ENCODE results near the gene PTGDR. TPM values are rescaled to one million over a fixed set of nuclear protein-coding genes. Genes with fewer than 3 reads are reported as not detected.

PTGDR gene
- total RNA-seq, 2 donors from 2014 or later, result 0.28 to 0.89 TPM

- no peaks in the 10 kb centered on the region for H3K4me1 ChIP-seq
- no peak for TF ChIP-seq CTCF (IDR thresholded peaks at IDR 0.05)
- no peaks in the 10 kb centered on the region for H3K9me3 ChIP-seq
- H3K4me3 ChIP-seq, result no peak overlapping the region
- no peak for DNase-seq (ENCODE audit: low spot score)
- H3K27ac ChIP-seq, result no peak overlapping the region
- H3K36me3 ChIP-seq, result no peaks in the 10 kb centered on the region
- no peaks in the 10 kb centered on the region for H3K27me3 ChIP-seq
Measured at GRCh38 chr14:52304248-52304904, 36.9 kb downstream of the PTGDR start.

- no peak for DNase-seq (ENCODE audit: low spot score)
- no peak overlapping the region for H3K27ac ChIP-seq
- H3K4me1 ChIP-seq, result no peaks in the 10 kb centered on the region
- no peaks in the 10 kb centered on the region for H3K9me3 ChIP-seq
- H3K36me3 ChIP-seq, result no peaks in the 10 kb centered on the region
- H3K4me3 ChIP-seq, result no peak overlapping the region
- H3K27me3 ChIP-seq, result no peaks in the 10 kb centered on the region
- no peak for TF ChIP-seq CTCF (IDR thresholded peaks at IDR 0.05)
Measured at GRCh38 chr14:52305014-52305413, 37.5 kb downstream of the PTGDR start.

- no peak for TF ChIP-seq CTCF (IDR thresholded peaks at IDR 0.05)
- Histone ChIP-seq H3K27ac (no peak overlapping the region), H3K9me3 (no peaks in the 10 kb centered on the region), H3K4me1 (no peaks in the 10 kb centered on the region), H3K4me3 (no peak overlapping the region), H3K27me3 (no peaks in the 10 kb centered on the region), H3K36me3 (no peaks in the 10 kb centered on the region)
- no peak for DNase-seq (ENCODE audit: low spot score)
Measured at GRCh38 chr14:52307376-52307775, 39.9 kb downstream of the PTGDR start.

- Histone ChIP-seq H3K36me3 (no peaks in the 10 kb centered on the region), H3K4me3 (no peak overlapping the region), H3K27me3 (no peaks in the 10 kb centered on the region), H3K9me3 (no peaks in the 10 kb centered on the region), H3K4me1 (peaks cover 0 to 4% of the 10 kb centered on the region in 2 donors), H3K27ac (no peak overlapping the region)
- DNase-seq (ENCODE audit: low spot score), result no peak
- TF ChIP-seq CTCF (IDR thresholded peaks at IDR 0.05), result no peak
Measured at GRCh38 chr14:52307905-52308304, 40.4 kb downstream of the PTGDR start.

GRCh38 chr14:52310541-52310940 is 43.0 kb downstream of the PTGDR start:
- Histone ChIP-seq H3K4me3 (no peak overlapping the region), H3K27me3 (no peaks in the 10 kb centered on the region), H3K9me3 (no peaks in the 10 kb centered on the region), H3K4me1 (peaks cover 0 to 27% of the 10 kb centered on the region in 2 donors), H3K27ac (no peak overlapping the region), H3K36me3 (no peaks in the 10 kb centered on the region)
- DNase-seq (ENCODE audit: low spot score), result no peak
- no peak for TF ChIP-seq CTCF (IDR thresholded peaks at IDR 0.05)

GRCh38 chr14:52312931-52313355 is 45.4 kb downstream of the PTGDR start:
- Histone ChIP-seq H3K4me3 (peak overlapping the region; percentile 11 to 60), H3K27ac (no peak overlapping the region), H3K36me3 (no peaks in the 10 kb centered on the region), H3K4me1 (peaks cover 0 to 27% of the 10 kb centered on the region in 2 donors), H3K9me3 (no peaks in the 10 kb centered on the region), H3K27me3 (no peaks in the 10 kb centered on the region)
- DNase-seq (ENCODE audit: low spot score), result no peak
- TF ChIP-seq CTCF (IDR thresholded peaks at IDR 0.05), result no peak

Data from right atrium auricular region (tissue), 2 donors.